GM21576 (cell line): ENCODE results near the gene ADARB2.
"Not testable (repeated sequence)": the region's sequence is repeated elsewhere in the genome, so short reads cannot be mapped to it uniquely, and the experiment has no call there.

Source experiments
- ATAC-seq: cut with Tn5 transposase; IDR thresholded peaks from one replicate; pipeline ENCODE4 v1.9.1; 2021; ENCODE audit warnings: mild to moderate bottlenecking, moderate library complexity; ENCODE audit not compliant: unreplicated experiment

ADARB2 gene

GRCh38 chr10:1344408-1344807, 392.9 kb downstream of the ADARB2 start:
- no peak for ATAC-seq

- no peak for ATAC-seq
Measured at GRCh38 chr10:1343176-1343575, 394.1 kb downstream of the ADARB2 start.

- not testable (repeated sequence) for ATAC-seq
Measured at GRCh38 chr10:1341052-1341451, 396.3 kb downstream of the ADARB2 start.

GRCh38 chr10:1339396-1339795, 397.9 kb downstream of the ADARB2 start:
- no peak for ATAC-seq

- ATAC-seq, result no peak
Measured at GRCh38 chr10:1335642-1336041, 401.7 kb downstream of the ADARB2 start.

- ATAC-seq, result no peak
Measured at GRCh38 chr10:1333981-1334380, 403.3 kb downstream of the ADARB2 start.

- no peak for ATAC-seq
Measured at GRCh38 chr10:1331560-1331959, 405.8 kb downstream of the ADARB2 start.

- no peak for ATAC-seq
Measured at GRCh38 chr10:1329622-1330021, 407.7 kb downstream of the ADARB2 start.

GRCh38 chr10:1328981-1329614, 408.2 kb downstream of the ADARB2 start:
- no peak for ATAC-seq

- no peak for ATAC-seq
Measured at GRCh38 chr10:1328161-1328823, 409.0 kb downstream of the ADARB2 start.

- no peak for ATAC-seq
Measured at GRCh38 chr10:1327759-1328158, 409.6 kb downstream of the ADARB2 start.

GRCh38 chr10:1326514-1326913, 410.8 kb downstream of the ADARB2 start:
- ATAC-seq, result not testable (repeated sequence)

GRCh38 chr10:1324903-1325302, 412.4 kb downstream of the ADARB2 start:
- ATAC-seq, result no peak

- ATAC-seq, result no peak
Measured at GRCh38 chr10:1323951-1324350, 413.4 kb downstream of the ADARB2 start.

- ATAC-seq, result no peak
Measured at GRCh38 chr10:1320739-1321320, 416.5 kb downstream of the ADARB2 start.

- ATAC-seq, result no peak
Measured at GRCh38 chr10:1316809-1317143, 420.5 kb downstream of the ADARB2 start.

GRCh38 chr10:1316121-1316808, 421.1 kb downstream of the ADARB2 start:
- ATAC-seq, result no peak

- no peak for ATAC-seq
Measured at GRCh38 chr10:1315178-1315577, 422.1 kb downstream of the ADARB2 start.

GRCh38 chr10:1311726-1312125, 425.6 kb downstream of the ADARB2 start:
- ATAC-seq, result no peak

GRCh38 chr10:1310271-1310789, 427.0 kb downstream of the ADARB2 start:
- no peak for ATAC-seq

GRCh38 chr10:1309617-1310270, 427.6 kb downstream of the ADARB2 start:
- no peak for ATAC-seq
